Psoas muscle (tissue), 8 donors: ENCODE results near the gene SUGP2. TPM values are rescaled to one million over a fixed set of nuclear protein-coding genes. Genes with fewer than 3 reads are reported as not detected.

ENCODE experiments used
- ATAC-seq, 4 donors: fragments of 200-7000 bp; cut with Tn5 transposase; one replicate each; pipeline ENCODE4 v1.9.1; 2020; ENCODE audit warnings: moderate library complexity in 3 of 4, mild to moderate bottlenecking in 2 of 4
- DNase-seq, 2 donors: peaks; one replicate each; pipeline ENCODE4 v3.0.0-alpha.2; 2020
- H3K27ac ChIP-seq: fragments of 200-600 bp; one replicate; pipeline ENCODE4 v1.8.0; 2022
- H3K27me3 ChIP-seq, 3 donors: fragments of 200-600 bp in 1 of 3; one replicate each; pipeline versions ENCODE4 v1.6.1 to v1.8.0; 2013 to 2022; ENCODE audit warnings: low read length in 2 of 3, mild to moderate bottlenecking in 2 of 3, moderate library complexity in 1 of 3; ENCODE audit not compliant: insufficient read depth in 3 of 3
- H3K36me3 ChIP-seq, 2 donors: fragments of 200-600 bp in 1 of 2; one replicate each; pipeline versions ENCODE4 v1.6.1 to v1.8.0; 2013 to 2022; ENCODE audit warnings: low read depth in 1 of 2, mild to moderate bottlenecking in 1 of 2, moderate library complexity in 1 of 2; ENCODE audit not compliant: insufficient read depth in 1 of 2
- H3K4me1 ChIP-seq: fragments of 200-600 bp; one replicate; pipeline ENCODE4 v1.8.0; 2022
- H3K4me3 ChIP-seq: fragments of 200-600 bp; one replicate; pipeline ENCODE4 v1.8.0; 2022; ENCODE audit warnings: mild to moderate bottlenecking
- H3K9me3 ChIP-seq: fragments of 200-600 bp; one replicate; pipeline ENCODE4 v1.8.0; 2022
- WGBS, 3 donors: extraction: QIAGEN DNeasy Blood & Tissue Kit; methylation state at CpG; one replicate each; pipeline versions ENCODE4 v1.1.6 to v1.1.7; 2013; 5-methylcytosine and 5-hydroxymethylcytosine counted together
- intact Hi-C, 2 donors: fragments of 100-400 bp; cut with DNase I; formaldehyde crosslinking; loops; one replicate each; pipeline versions ENCODE4 v1.11.0 to v1.14.2; 2022
- polyA plus RNA-seq, 3 donors: library from polyadenylated mRNA; stranded (reverse); fragments of 200-250 nt; gene quantifications; one replicate each; pipeline ENCODE4 v1.2.3, GENCODE V29; 2013
- total RNA-seq, 4 donors: library from RNA; stranded (reverse); fragmentation: NEBNext Ultra II Directional in 2 of 4; extraction: Animal tissue kit (Norgen Biotek cat#: 25700) in 2 of 4; gene quantifications; one replicate each; pipeline versions ENCODE4 v1.2.1 to v1.2.4, GENCODE V29; 2021 to 2023
- TF ChIP-seq, protein P1 (sequence below): fragments of 200-600 bp; IDR thresholded peaks from one replicate; pipeline ENCODE4 v1.8.0; 2022; ENCODE audit warnings: antibody characterized with exemption
- donor health status: healthy with polysubstance abuse.
- donor health status: DM: no; HTN: no; CAD: no; lungs with moderate emphysema.
- donor health status: Bipolar disorder and iron deficiency.
- donor health status: healthy.
- donor health status: DM: yes; HTN: yes; CAD: no.
- donor health status: DM: no; HTN: no; CAD: no.
- donor health status: DM: no; HTN: no; CAD: no.
- donor health status: DM: yes; HTN: yes; CAD: no.

The SUGP2 gene
- total and polyA plus RNA-seq, 7 donors: 31.8 to 53.3 (median 43.9) TPM

GRCh38 chr19:18967358-18968146 lies 65.8 kb downstream of the SUGP2 start:
- no peaks in the 10 kb centered on the region for H3K36me3 ChIP-seq
- ATAC-seq (peak; percentile 75 to 91 (median 84)), DNase-seq (peak; percentile 77 to 83)
- intact Hi-C loops: no loop called here
- peaks cover 0 to 7% (median 0%) of the 10 kb centered on the region in 3 donors for H3K27me3 ChIP-seq
- TF ChIP-seq, protein P1, sequence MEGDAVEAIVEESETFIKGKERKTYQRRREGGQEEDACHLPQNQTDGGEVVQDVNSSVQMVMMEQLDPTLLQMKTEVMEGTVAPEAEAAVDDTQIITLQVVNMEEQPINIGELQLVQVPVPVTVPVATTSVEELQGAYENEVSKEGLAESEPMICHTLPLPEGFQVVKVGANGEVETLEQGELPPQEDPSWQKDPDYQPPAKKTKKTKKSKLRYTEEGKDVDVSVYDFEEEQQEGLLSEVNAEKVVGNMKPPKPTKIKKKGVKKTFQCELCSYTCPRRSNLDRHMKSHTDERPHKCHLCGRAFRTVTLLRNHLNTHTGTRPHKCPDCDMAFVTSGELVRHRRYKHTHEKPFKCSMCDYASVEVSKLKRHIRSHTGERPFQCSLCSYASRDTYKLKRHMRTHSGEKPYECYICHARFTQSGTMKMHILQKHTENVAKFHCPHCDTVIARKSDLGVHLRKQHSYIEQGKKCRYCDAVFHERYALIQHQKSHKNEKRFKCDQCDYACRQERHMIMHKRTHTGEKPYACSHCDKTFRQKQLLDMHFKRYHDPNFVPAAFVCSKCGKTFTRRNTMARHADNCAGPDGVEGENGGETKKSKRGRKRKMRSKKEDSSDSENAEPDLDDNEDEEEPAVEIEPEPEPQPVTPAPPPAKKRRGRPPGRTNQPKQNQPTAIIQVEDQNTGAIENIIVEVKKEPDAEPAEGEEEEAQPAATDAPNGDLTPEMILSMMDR: no peak
- H3K9me3 ChIP-seq: no peaks in the 10 kb centered on the region
- peak overlapping the region; percentile 34 for H3K27ac ChIP-seq
- H3K4me1 ChIP-seq: no peaks in the 10 kb centered on the region
- WGBS, 3 donors: 7 to 20% (median 9%) methylated on average over 11 of the region's 11 CpGs
- H3K4me3 ChIP-seq: no peak overlapping the region

- DNase-seq (no peak), ATAC-seq (no peak)
- WGBS, 3 donors: 56 to 63% (median 63%) methylated on average over 4 of the region's 4 CpGs
- Histone ChIP-seq H3K27ac (peak overlapping the region; percentile 34), H3K4me3 (no peak overlapping the region), H3K27me3 (peaks cover 0 to 17% (median 0%) of the 10 kb centered on the region in 3 donors), H3K36me3 (no peaks in the 10 kb centered on the region), H3K9me3 (no peaks in the 10 kb centered on the region), H3K4me1 (no peaks in the 10 kb centered on the region)
- TF ChIP-seq, protein P1: no peak
- intact Hi-C loops: no loop called here
These were observed 67.0 kb downstream of the SUGP2 start for GRCh38 chr19:18966307-18966706.

DNA sequence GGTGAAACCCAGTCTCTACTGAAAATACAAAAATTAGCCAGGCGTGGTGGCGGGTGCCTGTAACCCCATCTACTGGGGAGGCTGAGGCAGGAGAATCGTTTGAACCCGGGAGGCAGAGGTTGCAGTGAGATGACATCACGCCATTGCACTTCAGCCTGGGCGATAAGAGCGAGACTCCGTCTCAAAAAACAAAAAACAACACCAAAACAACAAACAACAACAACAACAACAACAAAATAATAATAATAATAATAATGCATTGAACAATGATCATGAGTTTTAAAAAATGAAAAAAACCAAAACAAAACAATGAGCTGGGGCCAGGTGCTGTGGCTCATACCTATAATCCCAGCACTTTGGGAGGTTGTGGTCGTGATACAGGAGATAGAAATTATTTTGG lies 69.2 kb downstream of the SUGP2 start:
- no peaks in the 10 kb centered on the region for H3K9me3 ChIP-seq
- H3K27me3 ChIP-seq: peaks cover 0 to 21% (median 0%) of the 10 kb centered on the region in 3 donors
- WGBS, 3 donors: 91 to 93% (median 92%) methylated on average over 9 of the region's 9 CpGs
- H3K36me3 ChIP-seq: no peaks in the 10 kb centered on the region
- TF ChIP-seq, protein P1: no peak
- ATAC-seq (no peak), DNase-seq (no peak)
- H3K27ac ChIP-seq: no peak overlapping the region
- intact Hi-C loops: no loop called here
- H3K4me1 ChIP-seq: no peaks in the 10 kb centered on the region
- H3K4me3 ChIP-seq: no peak overlapping the region

- Histone ChIP-seq H3K27ac (no peak overlapping the region), H3K27me3 (peaks cover 0 to 21% (median 0%) of the 10 kb centered on the region in 3 donors), H3K36me3 (no peaks in the 10 kb centered on the region), H3K4me1 (no peaks in the 10 kb centered on the region), H3K4me3 (no peak overlapping the region), H3K9me3 (no peaks in the 10 kb centered on the region)
- DNase-seq: no peak
- WGBS, 3 donors: 23 to 31% (median 24%) methylated on average over 22 to 26 of the region's 26 CpGs
- TF ChIP-seq, protein P1: no peak
- ATAC-seq: no peak
- intact Hi-C loops: no loop called here
These were observed 71.3 kb downstream of the SUGP2 start for GRCh38 chr19:18961767-18962620.
